LoVo (cell line): ENCODE measurements around the gene MILR1.
A peak's percentile ranks its signal among the peaks of the same experiment; 100 is the strongest.
"Not testable (repeated sequence)": the region's sequence is repeated elsewhere in the genome, so short reads cannot be mapped to it uniquely, and the experiment has no call there.

Experiments used
- DNase-seq: peaks from one replicate; pipeline ENCODE4 v3.0.0-alpha.2; 2016; ENCODE audit warnings: low spot score

Gene MILR1

DNA sequence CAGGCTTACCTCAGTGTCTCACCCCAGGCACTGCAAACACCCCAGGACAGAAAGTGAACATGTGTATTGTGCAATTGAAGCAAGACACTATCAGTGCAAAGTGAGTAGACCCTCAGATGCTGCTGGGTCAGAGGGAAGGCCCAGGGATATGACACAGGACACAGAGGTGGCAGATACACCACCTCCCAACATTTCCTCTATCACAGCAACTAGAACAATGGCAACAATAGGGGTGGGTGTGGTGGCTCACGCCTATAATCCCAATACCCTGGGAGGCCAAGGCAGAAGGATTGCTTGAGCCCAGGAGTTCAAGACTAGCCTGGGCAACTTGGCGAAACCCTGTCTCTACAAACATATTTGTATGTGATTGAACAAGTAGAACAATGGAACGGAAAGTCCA, 22.5 kb downstream of the MILR1 start:
- no peak for DNase-seq

DNA sequence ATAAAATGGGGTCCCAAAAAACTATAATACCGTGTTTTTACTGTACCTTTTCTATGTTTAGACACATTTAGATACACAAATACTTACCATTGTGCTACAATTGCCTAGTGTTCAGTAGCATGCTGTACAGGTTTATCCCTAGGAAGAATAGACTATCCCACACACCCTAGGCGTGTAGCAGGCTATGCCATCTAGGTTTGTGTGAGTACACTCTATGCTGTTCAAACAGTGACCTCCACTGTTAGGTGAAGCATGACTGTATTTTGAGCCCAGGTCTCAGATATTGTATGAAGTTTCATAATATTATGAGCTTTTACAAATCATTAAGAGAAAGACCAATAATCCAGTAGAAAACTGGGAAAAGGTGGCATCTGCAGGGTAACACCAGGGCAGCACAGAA, 23.6 kb downstream of the MILR1 start:
- DNase-seq = no peak

- no peak for DNase-seq
Measured at GRCh38 chr17:64477849-64478248, 28.9 kb downstream of the MILR1 start.

GRCh38 chr17:64480951-64481350, 32.0 kb downstream of the MILR1 start:
- DNase-seq = no peak

DNA sequence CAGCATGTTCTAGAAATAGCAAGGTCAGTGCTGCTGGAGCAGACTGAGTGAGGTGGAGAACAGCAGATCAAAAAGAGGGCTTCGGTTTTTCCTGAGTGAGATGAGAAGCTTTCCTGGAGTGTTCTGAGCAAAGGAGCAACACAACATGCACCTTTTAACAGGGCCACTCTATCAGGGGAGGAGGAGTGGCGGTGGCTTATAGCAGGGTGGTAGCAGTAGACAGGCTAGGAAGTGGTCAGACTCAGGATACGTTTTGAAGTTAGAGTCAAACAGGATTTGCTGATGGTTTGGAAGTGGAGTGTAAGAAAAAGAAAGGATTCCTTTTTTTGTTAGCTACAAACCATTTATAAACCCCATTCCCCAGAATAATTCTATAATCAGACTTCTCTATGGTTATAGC, 35.5 kb downstream of the MILR1 start:
- DNase-seq = no peak

GRCh38 chr17:64488301-64488700, 39.4 kb downstream of the MILR1 start:
- no peak for DNase-seq

DNA sequence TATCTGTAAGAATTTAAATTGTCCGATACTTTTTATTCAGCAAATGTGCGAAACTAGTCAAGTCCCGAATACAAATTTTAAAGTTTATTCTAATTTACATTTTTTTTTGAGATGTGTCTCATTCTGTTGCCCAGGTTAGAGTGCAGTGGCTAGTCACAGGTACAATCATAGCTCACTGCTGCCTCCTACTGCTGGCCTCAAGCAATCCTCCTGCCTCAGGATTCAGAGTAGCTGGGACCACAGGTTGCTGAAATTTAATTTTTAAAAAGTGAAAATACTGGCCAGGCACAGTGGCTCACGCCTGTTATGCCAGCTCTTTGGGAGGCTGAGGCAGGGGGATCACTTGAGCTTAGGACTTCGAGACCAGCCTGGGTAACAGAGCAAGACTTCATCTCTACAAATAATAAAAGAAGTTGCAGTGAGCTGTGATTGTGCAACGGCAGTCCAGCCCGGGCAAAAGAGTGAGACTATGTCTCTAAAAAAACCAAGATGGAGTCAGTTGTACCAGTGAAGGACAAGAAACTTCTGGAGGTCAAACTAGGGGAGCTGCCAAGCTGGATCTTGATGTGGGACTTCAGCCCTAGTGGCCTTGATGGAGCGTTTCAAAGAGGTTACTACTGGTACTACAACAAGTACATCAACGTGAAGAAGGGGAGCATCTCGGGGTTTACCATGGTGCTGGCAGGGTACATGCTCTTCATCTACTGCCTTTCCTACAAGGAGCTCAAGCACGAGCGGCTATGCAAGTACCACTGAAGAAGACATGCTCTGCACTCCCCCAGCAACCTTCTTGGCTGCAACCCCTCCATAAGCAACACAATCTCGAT, 42.3 kb downstream of the MILR1 start:
- peak; percentile 24 for DNase-seq

- DNase-seq = no peak
Measured at GRCh38 chr17:64491994-64492393, 43.1 kb downstream of the MILR1 start.

DNA sequence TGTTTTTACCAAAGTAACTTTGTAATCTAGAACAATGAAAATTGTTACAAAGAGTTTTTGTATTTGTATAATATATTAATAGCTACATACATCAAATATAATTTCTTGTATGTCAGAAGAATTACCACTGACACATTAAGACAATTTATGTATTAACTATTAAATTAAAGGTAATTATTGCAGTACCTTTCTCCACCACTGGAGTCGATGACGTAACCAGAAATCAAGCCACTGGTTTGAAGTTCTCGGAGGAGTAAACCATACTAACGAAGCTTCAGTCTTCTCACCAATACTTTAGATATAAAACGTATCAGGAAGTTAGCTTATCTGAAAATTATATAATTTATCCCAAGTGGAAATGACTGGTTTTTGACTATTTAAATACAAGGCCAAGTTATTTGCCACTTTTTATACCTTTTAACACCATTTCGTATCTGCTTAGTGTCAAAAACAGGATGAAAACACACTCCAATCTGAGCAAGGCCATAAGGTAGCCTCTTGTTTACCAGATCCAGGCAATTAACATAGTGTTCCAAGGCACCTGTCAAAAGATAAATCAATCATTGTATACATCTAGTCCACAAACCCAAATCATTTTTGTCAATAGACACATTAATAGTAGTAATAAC, 43.7 kb downstream of the MILR1 start:
- peak; percentile 8 for DNase-seq

DNA sequence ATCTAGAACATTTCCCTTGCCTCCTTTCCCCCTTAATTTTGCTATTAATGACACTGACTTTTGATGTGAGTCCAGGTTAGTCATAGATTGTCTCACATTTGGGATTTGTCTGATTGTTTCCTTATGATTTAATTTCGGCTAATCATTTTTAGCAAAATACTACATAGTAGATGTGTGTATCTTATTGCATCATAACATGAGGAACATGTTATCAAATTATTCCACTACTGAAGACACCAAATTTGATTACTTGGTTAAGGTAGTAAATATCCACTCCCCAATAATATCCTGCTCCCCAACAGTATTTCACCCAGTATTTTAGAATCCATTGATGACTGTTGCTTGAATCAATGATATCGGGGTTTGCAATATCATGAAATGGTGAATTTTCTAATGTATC, 45.2 kb downstream of the MILR1 start:
- no peak for DNase-seq

DNA sequence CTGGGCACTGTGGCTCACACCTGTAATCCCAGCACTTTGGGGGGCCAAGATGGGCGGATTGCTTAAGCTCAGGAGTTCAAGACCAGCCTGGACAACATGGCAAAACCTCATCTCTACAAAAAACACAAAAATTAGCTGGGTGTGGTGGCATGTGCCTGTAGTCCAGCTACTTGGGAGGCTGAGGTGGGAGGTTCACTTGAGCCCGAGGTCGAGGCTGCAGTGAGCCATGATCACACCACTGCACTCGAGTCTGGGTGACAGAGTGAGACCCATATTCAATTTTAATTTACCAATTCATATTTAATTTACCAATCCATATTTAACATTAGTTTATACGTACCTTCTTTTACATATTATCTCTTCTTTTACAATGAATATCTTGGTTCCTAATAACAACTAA, 46.4 kb downstream of the MILR1 start:
- not testable (repeated sequence) for DNase-seq

- no peak for DNase-seq
Measured at GRCh38 chr17:64496348-64496785, 47.5 kb downstream of the MILR1 start.

- DNase-seq = peak; percentile 97
Measured at GRCh38 chr17:64496786-64497564, 48.1 kb downstream of the MILR1 start, which contains the start of gene POLG2. TSS of gene POLG2 (minus strand) at chr17:64497054. CDS start at chr17:64496968, 86 bp downstream.

- peak; percentile 48 for DNase-seq
Measured at GRCh38 chr17:64497565-64498035, 48.7 kb downstream of the MILR1 start.

- DNase-seq = peak; percentile 50
Measured at GRCh38 chr17:64498308-64499203, 49.6 kb downstream of the MILR1 start.

GRCh38 chr17:64499805-64500486, 51.0 kb downstream of the MILR1 start:
- DNase-seq = peak; percentile 46

DNA sequence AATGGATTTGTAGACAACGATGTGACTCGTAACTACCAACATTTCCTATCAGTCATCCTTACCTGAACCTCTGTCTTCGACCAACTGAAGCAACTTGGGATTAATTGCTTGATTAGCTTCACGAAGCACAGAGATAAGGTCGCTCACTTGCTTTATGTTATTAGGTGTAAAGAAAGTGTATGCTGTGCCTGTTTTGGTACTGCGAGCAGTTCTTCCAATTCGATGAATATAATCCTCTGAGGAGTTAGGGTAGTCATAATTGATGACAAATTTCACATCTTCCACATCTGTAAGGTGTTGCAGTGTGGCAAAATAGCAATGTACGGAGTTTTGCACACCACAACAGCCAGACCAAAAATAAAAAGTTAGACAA, 51.6 kb downstream of the MILR1 start:
- no peak for DNase-seq

GRCh38 chr17:64500862-64501765, 52.2 kb downstream of the MILR1 start:
- DNase-seq = peak; percentile 22

DNA sequence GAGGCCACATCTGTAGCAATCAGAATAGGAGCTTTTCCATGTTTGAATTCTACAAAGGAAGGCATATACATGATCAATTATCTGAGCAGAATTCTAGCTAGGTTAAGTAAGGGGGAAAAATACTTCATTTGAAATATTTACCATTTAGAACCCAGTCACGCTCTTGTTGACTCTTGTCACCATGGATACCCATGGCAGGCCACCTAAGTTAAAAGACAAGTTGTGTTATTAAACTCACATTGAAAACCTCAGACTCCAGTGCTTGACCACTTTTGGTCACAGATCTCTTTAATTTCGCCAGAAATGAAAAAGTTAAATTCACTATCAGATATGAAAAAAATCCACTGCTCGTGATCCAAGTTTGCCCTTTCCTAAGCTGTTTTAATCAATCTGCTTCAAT, 53.1 kb downstream of the MILR1 start:
- no peak for DNase-seq

DNA sequence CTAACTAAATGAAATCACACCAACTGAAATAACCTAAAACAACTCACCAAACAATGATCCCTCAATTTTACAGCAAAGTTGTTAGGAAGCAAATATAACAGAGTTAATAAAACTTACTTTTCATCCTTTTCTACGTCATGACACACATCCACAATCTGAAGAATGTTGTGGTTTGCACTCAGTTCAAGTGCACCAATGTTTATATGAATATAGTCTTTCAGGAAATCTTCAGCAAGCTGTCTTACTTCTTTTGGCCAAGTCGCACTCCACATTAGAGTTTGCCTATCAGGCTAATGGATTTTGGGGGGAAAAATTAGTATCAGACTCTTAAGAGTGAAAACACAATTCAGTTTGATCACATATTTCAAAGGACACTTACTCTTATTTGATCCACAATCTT, 53.9 kb downstream of the MILR1 start:
- peak; percentile 12 for DNase-seq
